CD4-positive, alpha-beta T cell treated with Interleukin-10 for 1 hour (primary cell): Measurements from ENCODE around the gene FBXO21.

Experiments used
- DNase-seq: peaks from one replicate; pipeline ENCODE4 v3.0.0-alpha.2; 2020

FBXO21 gene

GRCh38 chr12:117162167-117162539, 28.1 kb downstream of the FBXO21 start:
- DNase-seq, result no peak

- DNase-seq, result no peak
Observed at GRCh38 chr12:117161460-117162166, 28.7 kb downstream of the FBXO21 start.

- no peak for DNase-seq
Observed at GRCh38 chr12:117159674-117160073, 30.6 kb downstream of the FBXO21 start.

- no peak for DNase-seq
Observed at GRCh38 chr12:117158911-117159553, 31.2 kb downstream of the FBXO21 start.

- DNase-seq, result no peak
Observed at GRCh38 chr12:117158096-117158495, 32.2 kb downstream of the FBXO21 start.

GRCh38 chr12:117155278-117156060, 34.8 kb downstream of the FBXO21 start:
- peak; percentile 71 for DNase-seq

GRCh38 chr12:117152793-117153775, 37.2 kb downstream of the FBXO21 start:
- DNase-seq, result peak; percentile 11

GRCh38 chr12:117151403-117152031, 38.8 kb downstream of the FBXO21 start:
- DNase-seq, result no peak

GRCh38 chr12:117149431-117149830, 40.8 kb downstream of the FBXO21 start:
- DNase-seq, result no peak

GRCh38 chr12:117148642-117149041, 41.6 kb downstream of the FBXO21 start:
- DNase-seq, result no peak

GRCh38 chr12:117147639-117148038, 42.6 kb downstream of the FBXO21 start:
- no peak for DNase-seq

GRCh38 chr12:117145597-117146154, 44.6 kb downstream of the FBXO21 start:
- no peak for DNase-seq

- no peak for DNase-seq
Observed at GRCh38 chr12:117144599-117144998, 45.7 kb downstream of the FBXO21 start.

GRCh38 chr12:117143008-117143532, 47.2 kb downstream of the FBXO21 start:
- no peak for DNase-seq

GRCh38 chr12:117142094-117142493, 48.2 kb downstream of the FBXO21 start:
- DNase-seq, result no peak

- DNase-seq, result no peak
Observed at GRCh38 chr12:117141097-117141898, 49.0 kb downstream of the FBXO21 start.

GRCh38 chr12:117140397-117141096, 49.7 kb downstream of the FBXO21 start:
- no peak for DNase-seq

- no peak for DNase-seq
Observed at GRCh38 chr12:117139025-117139717, 51.1 kb downstream of the FBXO21 start.

- DNase-seq, result no peak
Observed at GRCh38 chr12:117134721-117135120, 55.5 kb downstream of the FBXO21 start.
